Activated T-cell treated with anti-CD3 and anti-CD28 coated beads for 4 hours (primary cell): ENCODE results near the gene CD2.

Experiments used
- DNase-seq: peaks from one replicate; pipeline ENCODE4 v3.0.0-alpha.2; 2020

CD2 gene

DNA sequence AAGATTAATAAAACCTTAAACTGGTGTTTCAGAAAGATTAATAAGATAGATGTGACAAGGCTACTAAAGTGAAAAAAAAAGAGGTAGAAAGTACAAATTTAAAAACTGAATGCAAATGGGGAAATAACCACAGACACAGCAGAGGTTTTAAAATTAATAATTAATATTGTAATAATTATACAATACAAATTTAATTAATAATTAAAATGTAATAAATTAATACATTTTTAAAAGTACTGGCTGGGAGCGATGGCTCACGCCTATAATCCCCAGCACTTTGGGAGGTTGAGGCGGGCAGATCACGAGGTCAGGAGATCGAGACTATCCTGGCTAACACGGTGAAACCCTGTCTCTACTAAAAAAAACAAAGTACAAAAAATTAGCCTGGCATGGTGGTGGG, 26.8 kb downstream of the CD2 start:
- DNase-seq: no peak

DNA sequence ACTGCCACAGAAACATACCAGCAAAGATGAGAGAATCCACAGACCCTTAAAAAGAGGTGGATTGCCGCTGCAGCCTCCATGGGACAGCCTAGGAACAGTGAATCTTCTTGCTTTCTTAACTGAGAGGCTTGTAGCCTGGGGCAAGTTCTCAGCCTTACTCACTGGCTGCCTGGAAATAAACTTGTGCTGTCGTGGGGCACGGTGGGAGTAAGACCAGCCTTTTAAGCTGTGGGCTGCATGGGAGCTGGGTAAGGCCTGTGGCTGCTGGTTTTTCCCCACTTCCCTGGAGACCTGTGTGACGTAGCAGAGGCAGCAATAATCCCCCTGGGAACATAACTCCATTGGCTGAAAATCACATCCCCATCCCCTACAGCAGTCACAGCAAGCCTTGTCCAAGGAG, 30.8 kb downstream of the CD2 start:
- no peak for DNase-seq

DNA sequence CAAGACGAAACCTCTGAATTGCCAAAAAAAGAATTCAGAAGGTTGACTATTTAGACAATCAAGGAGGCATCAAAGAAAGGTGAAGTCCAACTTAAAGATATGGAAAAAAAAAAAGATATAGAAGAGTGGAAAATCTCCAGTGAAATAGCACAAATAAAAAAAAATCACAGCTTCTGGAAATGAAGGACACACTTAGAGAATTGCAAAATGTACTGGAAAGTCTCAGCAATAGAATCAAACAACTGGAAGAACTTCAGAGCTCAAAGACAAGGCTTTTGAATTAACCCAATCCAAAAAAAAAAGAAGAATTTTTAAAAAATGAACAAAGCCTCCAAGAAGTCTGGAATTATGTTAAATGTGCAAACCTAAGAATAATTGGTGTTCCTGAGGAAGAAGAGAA, 31.8 kb downstream of the CD2 start:
- no peak for DNase-seq

DNA sequence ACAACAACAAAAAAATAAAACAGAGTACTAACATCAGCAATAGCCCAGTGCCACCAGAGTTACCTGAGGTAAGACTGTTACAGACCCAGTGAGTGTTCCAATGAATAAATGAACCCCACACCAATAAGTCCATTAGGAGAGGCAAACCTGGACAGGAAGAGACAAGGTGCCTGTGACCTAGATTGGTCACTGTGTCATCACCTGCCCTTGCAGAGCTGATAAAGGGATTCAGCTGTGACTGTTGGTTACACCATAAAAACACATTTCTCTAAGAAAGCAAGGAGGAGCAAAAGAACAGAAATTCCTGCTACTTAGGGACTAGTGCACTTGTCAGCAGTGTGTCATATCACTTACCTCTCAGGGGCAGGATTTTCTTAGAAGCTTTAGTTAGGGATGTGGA, 37.5 kb downstream of the CD2 start:
- no peak for DNase-seq

DNA sequence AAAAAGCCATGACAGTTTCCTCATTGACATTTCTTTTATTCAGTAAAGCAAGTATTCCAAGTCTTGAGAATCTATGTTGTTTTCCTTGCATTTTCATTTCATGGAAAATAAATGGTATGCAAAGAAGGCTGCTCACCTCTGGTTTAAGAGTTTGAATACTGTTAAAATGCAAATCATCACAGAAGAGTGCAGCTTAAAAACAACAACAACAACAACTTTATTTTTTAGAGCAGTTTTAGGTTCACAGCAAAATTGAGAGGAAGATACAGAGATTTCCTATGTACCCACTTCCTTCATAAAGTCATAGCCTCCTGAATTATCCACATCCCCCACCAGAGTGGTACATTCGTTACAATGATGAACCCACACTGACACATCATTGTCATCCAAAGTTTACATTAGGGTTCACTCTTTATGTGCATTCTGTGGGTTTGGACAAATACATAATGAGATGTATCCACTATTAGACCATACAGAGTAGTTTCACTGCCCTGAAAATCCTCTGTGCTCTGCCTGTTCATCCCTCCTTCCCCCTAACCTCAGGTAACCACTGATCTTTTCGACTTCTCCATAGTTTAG, 39.2 kb downstream of the CD2 start:
- DNase-seq: no peak

DNA sequence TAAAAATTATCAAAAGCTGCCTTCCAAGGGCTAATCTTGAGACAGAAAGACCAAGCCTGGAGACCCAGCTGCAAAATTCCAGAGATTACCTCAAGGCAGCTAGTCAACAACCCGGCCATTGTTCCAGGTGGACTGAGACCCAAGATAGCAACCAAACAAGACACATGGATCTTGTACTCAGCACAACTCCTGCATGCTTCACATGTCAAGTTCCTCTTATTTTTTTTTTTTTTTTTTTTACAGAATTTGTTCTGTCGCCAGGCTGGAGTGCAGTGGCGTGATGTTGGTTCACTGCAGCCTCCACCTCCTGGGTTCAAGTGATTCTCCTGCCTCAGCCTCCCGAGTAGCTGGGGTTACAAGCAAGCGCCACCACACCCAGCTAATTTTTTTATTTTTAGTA, 40.1 kb downstream of the CD2 start:
- no peak for DNase-seq

DNA sequence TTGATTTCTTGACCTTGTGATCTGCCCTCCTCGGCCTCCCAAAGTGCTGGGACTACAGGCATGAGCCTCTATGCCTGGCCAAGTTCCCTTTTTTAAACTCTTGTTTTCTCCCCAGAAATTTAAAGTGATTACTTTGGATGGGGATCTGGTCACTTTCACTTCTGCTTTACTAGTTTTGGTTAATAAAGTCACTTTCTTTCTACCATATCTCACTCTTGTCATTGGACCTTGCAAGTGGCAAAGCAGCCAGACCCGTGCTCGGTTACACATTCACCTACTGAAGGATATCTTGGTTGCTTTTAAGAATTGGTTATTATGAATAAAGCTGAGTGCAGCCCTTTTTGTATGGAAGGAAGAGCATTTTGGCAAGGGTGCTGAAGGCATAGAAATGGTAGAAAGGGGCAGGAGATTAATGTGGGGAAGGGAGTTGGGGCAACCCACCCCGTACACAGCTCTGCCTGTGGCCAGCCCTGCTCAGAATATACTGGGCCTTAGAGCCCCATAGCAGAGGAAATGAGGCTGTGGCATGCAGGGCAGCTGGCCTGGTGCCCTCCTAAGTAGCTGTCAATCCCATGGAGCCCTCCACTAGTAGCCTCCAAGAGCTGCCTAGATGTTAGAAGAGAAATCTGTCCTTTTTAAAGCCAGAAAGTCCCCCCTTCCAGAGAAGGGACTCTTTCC, 40.7 kb downstream of the CD2 start:
- DNase-seq: no peak

DNA sequence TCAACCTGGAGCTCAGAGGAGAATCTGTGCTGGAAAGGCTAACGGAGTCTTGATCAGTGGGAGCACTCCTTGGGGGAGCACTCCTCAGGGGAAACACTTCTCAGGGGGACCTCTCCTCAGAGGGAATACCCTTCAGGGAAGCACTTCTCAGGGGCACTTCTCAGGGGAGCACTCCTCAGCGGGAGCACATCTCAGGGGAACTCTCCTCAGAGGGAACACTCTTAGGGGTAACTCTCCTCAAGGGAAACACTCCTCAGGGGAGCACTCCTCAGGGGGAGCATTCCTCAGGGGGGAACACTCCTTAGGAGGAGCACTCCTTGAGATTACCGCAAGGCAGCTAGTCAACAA, 41.2 kb downstream of the CD2 start:
- DNase-seq: no peak

DNA sequence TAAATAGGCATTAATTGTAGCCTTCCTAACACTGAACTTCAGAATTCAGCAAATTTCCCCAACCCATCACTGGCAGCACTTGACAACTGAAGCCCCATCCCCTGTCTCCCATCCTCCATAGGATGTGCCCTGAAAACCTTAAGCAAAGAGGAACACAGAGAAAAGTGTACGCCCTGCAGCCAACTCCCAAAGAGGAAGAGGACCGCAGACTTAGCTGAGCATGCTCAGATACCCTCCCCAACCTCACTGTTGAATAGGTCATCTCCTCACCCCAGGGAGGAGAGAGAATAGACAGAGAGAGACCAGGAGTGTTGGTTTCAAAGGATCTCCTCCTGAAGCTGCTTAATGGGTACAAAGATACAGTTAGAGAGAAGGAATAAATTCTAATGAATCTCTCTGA, 50.5 kb downstream of the CD2 start:
- DNase-seq: no peak

DNA sequence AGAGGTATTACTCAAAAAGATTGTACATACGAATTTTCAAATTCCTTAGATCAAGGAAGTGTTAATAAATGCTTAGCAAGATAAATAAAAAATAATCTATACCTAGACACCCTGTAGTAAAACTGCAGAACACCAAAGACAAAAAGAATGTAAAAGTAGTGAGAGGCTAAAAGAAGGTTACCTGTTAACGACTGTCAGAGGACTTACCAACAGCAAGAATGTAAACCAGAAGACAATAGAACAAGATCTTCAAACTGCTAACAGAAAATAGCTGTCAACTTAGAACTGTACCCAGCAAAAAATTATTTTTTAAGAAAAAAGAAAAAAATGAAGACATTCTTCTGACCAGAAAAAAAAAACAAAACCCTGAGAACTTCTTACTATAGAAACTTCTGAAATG, 51.2 kb downstream of the CD2 start:
- no peak for DNase-seq

DNA sequence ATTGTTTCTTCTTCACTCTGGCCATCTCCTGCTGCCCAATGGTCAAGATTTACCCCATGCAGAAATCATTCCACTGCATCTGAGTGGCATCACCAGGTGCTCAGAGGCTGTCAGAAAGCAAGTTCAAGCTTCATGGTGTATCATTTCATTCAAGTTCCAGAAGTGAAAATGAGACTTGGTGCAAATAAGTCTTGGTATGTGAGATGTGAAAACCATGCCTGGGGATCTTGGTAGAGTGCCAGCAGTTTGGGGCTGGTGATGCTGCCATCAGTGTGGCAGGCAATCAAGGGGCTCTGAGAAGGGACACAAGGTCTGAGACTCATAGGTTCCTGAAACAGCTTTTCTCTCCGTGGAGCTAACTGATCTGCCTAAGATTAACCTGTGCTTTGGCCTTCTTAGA, 52.0 kb downstream of the CD2 start:
- no peak for DNase-seq

DNA sequence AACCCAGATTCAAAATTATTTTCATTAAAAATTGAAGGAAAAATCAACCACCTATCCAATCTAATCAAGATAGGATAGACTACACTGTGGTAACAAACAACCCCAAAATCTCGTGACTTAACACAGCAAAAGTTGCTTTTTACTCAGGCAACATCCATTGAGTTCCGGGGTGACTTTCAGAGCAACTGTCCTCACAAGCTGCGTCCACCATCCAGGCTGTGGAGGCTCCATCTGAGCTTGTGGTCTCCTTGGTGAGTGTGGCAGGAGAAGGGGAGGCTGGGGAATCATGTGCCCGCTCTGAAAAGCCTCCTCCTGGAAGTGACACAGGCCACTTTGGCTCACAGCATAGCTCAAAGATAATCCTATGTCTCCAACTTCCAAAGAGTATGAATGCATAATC, 52.4 kb downstream of the CD2 start:
- no peak for DNase-seq

DNA sequence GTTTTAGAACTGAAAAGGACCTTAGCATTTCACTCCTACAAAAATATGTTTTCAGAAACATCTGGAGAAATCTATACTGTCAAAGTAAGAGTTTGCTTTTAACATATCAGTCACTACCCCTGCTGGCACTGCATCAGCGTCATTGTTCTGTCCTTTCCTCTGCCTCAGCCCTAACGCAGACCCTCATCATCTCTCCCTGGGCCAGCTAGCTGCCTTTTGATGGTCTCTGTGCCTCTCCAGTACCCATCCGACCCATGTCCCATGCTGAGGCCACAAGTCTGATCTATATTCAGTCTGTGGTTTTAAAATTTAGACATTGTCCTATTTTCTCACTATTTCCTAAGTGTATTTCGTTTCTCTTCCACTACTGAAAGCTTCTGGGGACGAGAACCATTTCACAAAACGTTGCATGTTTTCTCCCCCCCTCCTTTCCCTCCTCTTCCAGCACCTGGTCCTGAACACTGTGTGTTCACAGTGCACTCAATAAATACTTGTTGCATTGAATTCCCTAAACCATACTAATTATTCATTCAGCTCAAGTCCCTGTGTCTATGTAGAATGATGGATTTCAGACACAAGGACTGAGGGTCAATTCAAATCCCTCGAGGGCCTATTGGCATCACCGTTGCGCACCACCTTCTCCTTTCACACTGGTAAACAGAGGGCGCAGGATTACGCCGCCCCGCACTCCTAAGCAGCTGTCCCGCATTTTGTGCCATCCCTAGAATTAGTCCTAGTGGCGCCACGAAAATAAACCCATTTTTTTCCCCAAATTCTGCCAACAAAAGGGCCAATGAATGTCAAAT, 53.4 kb downstream of the CD2 start:
- DNase-seq: no peak

DNA sequence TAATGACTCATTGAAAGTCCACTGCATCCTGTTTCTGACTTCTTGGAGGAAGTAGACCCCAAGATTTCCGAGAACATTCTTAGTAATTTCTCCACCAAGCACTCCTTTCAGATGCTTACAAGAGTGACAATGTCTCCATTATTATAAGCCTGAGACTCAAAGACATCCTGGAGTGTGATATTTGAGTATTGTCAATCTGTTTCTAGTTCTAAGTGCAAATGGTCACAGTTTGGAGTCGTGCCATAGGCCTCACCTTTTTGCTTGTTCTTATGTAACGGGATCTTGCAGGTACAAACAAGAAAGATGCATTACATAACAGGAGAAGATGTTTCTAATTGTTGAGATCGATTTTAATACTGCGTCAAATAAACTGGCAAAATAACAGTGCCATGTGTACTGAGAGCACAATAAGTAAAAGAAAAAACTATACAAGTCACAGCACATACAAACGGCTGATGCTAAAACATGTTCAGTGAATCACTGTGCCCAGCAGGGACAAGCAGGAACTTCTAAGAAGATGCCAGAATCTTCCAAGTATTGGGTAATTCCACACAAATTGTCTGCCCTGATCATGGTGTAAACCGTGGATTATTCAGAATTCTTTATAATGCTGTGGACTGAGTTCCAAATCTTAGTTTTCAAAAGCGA, 54.1 kb downstream of the CD2 start:
- no peak for DNase-seq

DNA sequence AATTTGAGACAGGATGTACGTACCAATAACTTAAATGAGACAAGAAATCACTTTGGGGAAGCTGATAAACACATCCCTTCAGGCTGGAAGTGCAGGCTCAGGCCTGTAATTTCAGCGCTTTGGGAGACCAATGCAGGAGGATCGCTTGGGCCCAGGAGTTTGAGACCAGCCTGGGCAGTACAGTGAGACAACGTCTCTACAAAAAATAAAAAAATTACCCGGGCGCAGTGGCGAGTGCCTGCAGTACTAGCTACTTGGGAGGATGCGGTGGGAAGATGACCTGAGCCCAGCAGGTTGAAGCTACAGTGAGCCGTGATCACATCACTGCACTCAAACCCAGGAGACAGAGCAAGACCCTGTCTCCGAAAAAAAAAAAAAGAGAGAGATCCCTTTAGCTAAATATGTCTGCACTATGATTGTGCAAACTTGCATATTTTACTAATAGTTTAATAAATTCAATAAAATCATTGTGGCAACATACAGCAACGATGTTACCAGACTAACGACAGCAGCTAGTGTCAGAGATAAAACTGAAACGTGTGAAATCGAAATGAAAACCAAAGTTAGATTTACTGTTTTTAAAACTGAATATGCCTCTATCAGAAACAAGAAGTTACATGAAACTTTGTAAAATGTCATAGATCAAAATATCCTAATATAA, 54.7 kb downstream of the CD2 start:
- DNase-seq: no peak

DNA sequence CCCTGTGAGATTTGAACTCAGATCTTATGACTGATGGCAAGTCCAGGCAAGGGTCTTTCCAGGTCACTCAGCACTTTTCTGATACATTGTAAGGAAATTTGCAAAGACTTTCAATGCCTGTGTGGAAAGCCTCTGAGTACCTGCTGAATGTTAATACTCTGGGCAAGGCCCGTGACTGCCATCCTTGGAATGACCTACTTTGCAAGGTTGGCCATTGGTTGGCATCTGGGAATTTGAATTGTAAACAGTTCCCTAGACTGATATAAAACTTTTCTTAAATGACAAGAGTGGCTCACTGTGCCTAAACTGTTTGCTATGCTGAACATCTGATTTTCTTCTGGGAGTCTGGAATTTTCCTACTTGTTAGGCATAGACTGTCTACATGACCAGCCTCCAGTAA, 57.1 kb downstream of the CD2 start:
- DNase-seq: no peak

DNA sequence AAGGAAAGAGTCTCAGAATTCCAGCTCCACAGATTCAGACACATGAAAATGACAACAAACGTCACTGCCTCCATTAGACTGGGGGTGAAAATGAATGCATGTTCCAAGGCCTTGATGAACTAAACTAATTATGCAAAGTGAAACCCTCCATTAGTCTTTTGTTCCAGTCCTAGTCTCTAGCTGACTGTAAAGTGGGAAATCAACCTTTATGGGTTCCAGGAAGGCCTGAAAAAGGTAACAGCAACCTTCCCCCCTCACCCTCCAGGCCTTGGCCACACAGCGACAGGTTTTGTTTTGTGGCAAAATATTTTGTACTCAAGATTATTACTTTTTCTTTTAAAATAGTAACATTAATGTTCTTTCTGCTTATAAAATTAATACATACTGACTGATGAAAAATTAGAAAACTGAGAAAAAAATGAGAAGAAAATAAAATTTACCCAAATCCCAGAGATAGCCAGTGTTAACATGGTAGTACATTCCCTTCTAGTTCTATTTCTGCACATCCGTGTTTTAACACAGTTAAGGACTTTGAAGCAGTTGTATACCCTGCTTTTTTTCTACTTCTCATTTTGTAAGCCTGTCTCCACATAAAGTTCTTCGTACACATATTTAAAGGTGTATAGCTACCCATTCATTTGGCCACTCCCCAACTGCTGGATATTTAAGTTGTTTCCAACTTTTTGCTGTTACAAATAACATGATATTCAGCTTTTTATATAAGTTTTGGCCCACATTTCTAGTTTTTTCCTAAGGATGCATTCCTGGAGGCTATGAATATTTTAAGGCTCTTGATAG, 60.9 kb downstream of the CD2 start:
- DNase-seq: no peak

DNA sequence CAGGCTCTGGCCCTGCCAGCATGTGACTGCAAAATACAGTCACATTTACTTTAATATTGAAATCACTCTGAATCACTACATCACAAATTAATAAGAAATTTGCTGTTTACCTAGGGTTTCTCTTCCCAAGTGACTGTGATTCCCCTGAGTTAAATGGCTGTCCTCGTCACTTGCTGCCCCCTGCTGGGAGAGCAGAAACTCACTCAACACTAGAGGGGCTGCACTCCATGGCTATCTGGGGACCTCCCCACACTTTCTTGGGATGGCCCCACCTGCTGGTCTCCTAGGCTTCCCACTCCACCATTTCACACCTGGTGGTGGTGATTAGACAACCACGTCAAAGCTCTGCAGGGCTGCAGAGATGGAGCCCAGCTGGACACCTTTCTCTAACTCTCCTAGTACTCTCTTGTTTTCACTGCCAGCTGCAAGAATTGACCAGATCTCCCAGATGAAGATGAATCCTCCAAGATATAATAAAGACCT, 63.4 kb downstream of the CD2 start:
- peak; percentile 73 for DNase-seq
